Measurements from ENCODE around the gene SLC25A10. TPM values are rescaled to one million over a fixed set of nuclear protein-coding genes. Genes with fewer than 3 reads are reported as not detected.

The SLC25A10 gene
- total RNA-seq, 1 donor from 2014 or later = 45.7 TPM

DNA sequence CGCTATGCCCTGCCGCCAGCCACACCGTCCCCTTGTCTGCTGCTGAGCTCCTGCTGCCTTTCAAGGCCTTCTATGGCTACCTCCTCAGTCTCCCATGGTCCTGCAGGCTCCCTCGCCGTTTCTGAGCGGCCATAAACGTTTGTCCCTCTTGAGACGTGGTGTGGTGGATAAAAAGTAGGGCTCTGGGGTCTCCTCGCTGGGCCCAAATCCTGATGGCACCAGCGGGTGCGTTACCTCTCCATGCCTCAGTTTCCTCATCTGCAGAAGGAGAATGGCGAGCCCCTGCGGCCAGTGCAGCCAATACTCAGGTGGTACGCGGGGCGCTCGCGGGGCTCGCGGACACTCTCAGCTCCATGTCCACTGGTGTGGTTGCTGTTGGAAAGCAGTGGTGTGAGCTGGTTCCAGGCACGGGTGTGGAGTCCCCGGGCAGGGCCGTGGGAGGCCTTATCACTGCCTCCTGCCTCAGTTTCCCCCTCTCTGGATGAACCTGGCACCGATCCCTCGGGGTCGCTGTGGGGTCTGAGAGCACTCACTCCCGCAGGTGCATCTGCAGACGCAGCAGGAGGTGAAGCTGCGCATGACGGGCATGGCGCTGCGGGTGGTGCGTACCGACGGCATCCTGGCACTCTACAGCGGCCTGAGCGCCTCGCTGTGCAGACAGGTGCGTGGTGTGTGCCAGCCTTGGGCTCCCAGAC, 2.5 kb downstream of the SLC25A10 start:
- peak overlapping the region; percentile 26 for H3K4me3 Mint-ChIP-seq
- H3K4me1 Mint-ChIP-seq (ENCODE audit: low read depth) = peaks cover 13% of the 10 kb centered on the region
- peaks cover 5% of the 10 kb centered on the region for H3K36me3 Mint-ChIP-seq (ENCODE audit: low read depth)
- no peak for DNase-seq (ENCODE audit: low spot score)
- H3K27ac Mint-ChIP-seq = no peak overlapping the region
- no peaks in the 10 kb centered on the region for H3K9me3 Mint-ChIP-seq
- intact Hi-C loops (cut with micrococcal nuclease) = loop anchor here (5.0 kb wide), 1 partner anchor 308 kb away; the partner anchor contains the start of genes CENPX and LRRC45
- no peaks in the 10 kb centered on the region for H3K27me3 Mint-ChIP-seq (ENCODE audit: insufficient read depth)

- no peak overlapping the region for H3K4me3 Mint-ChIP-seq
- no peaks in the 10 kb centered on the region for H3K36me3 Mint-ChIP-seq (ENCODE audit: low read depth)
- peaks cover 13% of the 10 kb centered on the region for H3K4me1 Mint-ChIP-seq (ENCODE audit: low read depth)
- H3K27ac Mint-ChIP-seq = no peak overlapping the region
- DNase-seq (ENCODE audit: low spot score) = no peak
- H3K9me3 Mint-ChIP-seq = no peaks in the 10 kb centered on the region
- H3K27me3 Mint-ChIP-seq (ENCODE audit: insufficient read depth) = no peaks in the 10 kb centered on the region
- intact Hi-C loops (cut with micrococcal nuclease) = no loop called here
Measured at GRCh38 chr17:81715107-81715871, 3.2 kb downstream of the SLC25A10 start.

DNA sequence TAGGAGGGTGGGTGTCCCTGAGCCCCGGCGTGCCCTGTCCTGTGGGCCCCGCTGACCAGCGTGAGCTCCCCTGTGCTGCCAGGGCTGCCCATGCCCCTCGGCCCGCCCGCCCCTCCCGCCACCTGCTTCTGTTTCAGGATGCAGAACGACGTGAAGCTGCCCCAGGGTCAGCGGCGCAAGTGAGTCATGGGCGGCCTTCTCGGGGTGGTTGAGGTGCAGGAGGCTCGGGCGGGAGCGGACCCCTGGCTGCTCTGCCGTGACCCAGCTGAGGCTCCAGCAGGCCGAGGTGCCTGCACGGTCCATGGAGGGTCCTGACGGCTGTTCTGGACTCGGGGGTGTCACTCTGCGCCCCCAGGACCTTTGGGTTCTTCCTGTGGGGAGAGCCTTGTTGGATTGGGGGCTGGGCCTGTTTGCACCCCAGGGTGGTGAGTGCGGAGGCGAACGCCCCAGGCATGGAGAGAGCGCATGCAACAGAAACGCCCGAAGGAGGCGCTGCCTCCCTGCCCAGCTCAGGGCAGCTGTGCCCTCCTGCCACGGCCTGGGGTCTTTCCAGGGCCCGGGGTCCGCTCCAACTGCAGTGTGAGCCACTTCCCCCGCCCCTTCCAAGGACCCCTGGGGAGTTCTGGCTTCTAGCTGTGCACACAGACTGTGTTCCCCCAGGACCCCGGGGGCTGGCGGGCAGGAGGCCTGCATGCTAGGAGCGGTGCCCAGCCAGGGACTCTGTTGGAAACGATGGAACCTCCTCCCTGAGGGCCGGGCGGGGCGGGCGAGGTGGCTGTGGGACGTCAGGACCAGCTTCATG, 4.0 kb downstream of the SLC25A10 start:
- H3K4me3 Mint-ChIP-seq = no peak overlapping the region
- no peaks in the 10 kb centered on the region for H3K27me3 Mint-ChIP-seq (ENCODE audit: insufficient read depth)

DNA sequence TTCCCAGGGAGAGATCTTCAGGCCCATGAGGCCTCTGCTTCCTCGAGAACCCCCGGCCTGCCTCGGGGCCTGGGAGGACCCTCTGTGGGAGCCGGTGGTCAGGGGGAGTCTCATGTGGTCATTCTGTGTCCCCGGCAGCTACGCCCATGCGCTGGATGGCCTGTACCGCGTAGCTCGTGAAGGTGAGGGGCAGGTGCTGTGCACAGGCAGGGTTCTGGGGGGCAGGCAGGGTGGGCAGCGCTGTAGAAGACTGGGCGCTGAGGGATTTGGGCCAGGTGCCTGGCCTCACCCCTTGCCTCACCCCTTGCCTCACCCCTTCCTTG, 4.6 kb downstream of the SLC25A10 start:
- Mint-ChIP-seq H3K27me3 (ENCODE audit: insufficient read depth) (no peaks in the 10 kb centered on the region), H3K4me1 (ENCODE audit: low read depth) (peaks cover 8% of the 10 kb centered on the region), H3K36me3 (ENCODE audit: low read depth) (no peaks in the 10 kb centered on the region), H3K9me3 (no peaks in the 10 kb centered on the region), H3K4me3 (no peak overlapping the region), H3K27ac (no peak overlapping the region)
- no peak for DNase-seq (ENCODE audit: low spot score)
- intact Hi-C loops (cut with micrococcal nuclease) = no loop called here

More for the DNA sequence above, 4.0 kb downstream of the SLC25A10 start:
- Mint-ChIP-seq H3K27ac (no peak overlapping the region), H3K36me3 (ENCODE audit: low read depth) (no peaks in the 10 kb centered on the region), H3K9me3 (no peaks in the 10 kb centered on the region), H3K4me1 (ENCODE audit: low read depth) (peaks cover 8% of the 10 kb centered on the region)
- DNase-seq (ENCODE audit: low spot score) = no peak
- intact Hi-C loops (cut with micrococcal nuclease) = no loop called here

DNA sequence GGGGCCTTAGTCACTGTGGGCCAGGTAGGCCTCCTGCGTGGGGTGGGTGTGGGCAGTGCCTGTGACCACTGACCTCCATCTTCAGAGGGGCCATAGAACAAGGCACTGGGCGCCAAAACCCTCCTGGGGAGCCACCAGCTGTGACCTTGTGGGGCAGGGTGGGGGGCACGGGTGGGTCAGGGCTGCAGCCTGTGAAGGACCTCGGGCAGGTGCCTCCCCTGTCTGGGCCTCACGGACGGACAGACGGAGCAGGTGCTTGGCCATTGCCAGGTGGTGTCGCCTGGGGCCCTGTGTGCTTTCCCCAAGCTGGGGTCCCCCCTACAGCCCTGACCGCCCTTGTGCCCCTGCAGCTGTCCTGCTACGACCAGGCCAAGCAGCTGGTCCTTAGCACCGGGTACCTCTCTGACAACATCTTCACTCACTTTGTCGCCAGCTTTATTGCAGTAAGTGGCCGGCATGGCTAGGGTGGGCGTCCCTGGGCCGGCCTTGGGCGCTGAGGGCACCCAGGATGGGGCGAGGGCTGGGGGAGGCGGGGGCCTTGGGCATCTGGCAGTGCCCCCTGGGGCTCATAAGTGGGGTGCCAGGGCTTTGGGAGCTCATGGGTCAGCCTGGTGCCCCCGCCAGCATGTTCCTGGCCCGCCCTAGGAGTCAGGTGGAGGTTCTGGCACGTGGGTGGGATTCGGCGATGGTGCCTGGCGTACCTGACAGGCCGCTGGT, 5.1 kb downstream of the SLC25A10 start:
- H3K27me3 Mint-ChIP-seq (ENCODE audit: insufficient read depth) = no peaks in the 10 kb centered on the region
- no peak overlapping the region for H3K4me3 Mint-ChIP-seq
- intact Hi-C loops (cut with micrococcal nuclease) = no loop called here
- H3K36me3 Mint-ChIP-seq (ENCODE audit: low read depth) = no peaks in the 10 kb centered on the region
- no peak overlapping the region for H3K27ac Mint-ChIP-seq
- no peak for DNase-seq (ENCODE audit: low spot score)
- H3K4me1 Mint-ChIP-seq (ENCODE audit: low read depth) = peaks cover 8% of the 10 kb centered on the region
- H3K9me3 Mint-ChIP-seq = no peaks in the 10 kb centered on the region

- Mint-ChIP-seq H3K4me1 (ENCODE audit: low read depth) (peaks cover 6% of the 10 kb centered on the region), H3K9me3 (no peaks in the 10 kb centered on the region), H3K4me3 (no peak overlapping the region), H3K36me3 (ENCODE audit: low read depth) (no peaks in the 10 kb centered on the region), H3K27ac (no peak overlapping the region), H3K27me3 (ENCODE audit: insufficient read depth) (no peaks in the 10 kb centered on the region)
- no peak for DNase-seq (ENCODE audit: low spot score)
- intact Hi-C loops (cut with micrococcal nuclease) = no loop called here
Measured at GRCh38 chr17:81717766-81718089, 5.6 kb downstream of the SLC25A10 start.

DNA sequence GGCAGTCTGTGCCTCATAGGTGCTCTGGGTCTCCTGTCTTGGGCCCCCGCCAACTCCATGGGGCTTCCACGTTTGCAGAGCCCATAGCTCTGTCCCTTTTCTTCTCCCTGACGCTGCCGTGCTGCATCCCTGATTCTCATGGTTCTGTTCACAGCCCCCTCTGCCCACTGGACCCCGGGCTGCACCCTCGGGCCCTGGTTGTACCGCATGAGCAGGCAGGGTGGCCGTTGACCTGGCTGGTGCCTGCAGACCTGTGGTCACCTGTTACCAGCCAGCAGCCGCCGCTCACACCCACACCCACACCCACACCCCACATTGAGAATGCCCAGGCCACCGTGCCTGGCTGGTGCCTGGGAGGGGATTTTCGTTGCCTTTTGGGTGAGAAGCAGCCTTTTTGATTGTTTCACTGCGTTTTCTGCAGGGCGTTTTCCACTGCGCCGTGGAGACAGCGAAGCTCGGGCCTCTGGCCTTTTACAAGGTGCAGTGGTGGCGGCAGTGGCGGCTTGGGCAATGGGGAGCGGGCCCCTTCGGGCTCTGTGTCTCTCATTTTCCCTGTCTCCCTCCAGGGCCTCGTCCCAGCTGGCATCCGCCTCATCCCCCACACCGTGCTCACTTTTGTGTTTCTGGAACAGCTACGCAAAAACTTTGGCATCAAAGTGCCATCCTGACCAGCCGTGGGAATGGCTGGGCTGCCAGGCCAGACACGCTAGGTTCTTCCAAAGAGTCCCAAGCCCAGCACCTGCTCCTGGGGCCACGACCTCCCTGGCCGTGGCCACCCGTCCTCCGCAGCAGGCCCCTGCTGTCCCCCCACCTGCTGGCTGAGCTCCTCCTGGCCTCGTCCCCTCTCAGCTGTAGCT, 7.6 kb downstream of the SLC25A10 start:
- Mint-ChIP-seq H3K9me3 (no peaks in the 10 kb centered on the region), H3K27ac (no peak overlapping the region)

DNA sequence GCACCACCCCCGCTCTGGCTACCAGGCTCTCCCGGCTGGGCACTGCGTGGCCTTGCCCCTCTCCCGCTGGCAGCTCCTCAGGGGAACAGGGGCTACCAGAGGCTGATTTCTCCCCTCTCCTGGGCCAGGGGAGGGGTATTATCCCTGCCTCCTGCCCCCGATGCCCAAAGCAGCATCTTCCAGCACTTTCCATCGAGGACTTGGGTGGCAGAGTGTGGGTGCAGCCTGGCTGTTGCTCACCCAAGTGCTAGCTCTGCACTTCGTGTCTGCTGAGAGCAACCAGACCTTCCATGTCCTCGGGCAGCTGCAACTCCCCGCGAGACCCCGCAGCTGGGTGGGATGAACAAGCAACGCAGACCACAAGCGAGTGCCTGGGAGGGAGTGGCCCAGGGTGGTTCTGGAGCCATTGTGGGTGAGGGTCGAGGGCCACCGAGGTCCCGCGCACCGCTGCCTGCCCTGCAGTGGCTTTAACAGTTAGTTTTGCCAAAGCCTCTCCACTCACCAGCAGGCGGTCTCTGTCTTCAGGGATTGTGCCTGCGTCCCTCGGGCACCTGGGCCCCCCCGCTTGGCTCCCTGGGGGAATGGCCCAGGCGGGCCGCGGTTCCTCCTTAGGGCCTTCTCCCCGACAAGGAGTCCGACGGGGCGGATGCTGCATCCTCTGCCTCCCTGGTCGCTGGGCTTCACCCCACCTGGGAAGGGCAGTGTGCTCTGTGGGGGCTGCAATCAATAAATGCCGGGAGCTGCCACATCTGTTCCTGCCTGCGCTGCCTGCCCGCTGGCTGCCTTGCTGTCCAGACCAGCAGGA, 8.4 kb downstream of the SLC25A10 start:
- H3K4me3 Mint-ChIP-seq = no peak overlapping the region
- H3K36me3 Mint-ChIP-seq (ENCODE audit: low read depth) = no peaks in the 10 kb centered on the region
- no peak for DNase-seq (ENCODE audit: low spot score)
- no peak overlapping the region for H3K27ac Mint-ChIP-seq
- H3K4me1 Mint-ChIP-seq (ENCODE audit: low read depth) = no peaks in the 10 kb centered on the region
- H3K9me3 Mint-ChIP-seq = no peaks in the 10 kb centered on the region
- no peaks in the 10 kb centered on the region for H3K27me3 Mint-ChIP-seq (ENCODE audit: insufficient read depth)
- intact Hi-C loops (cut with micrococcal nuclease) = no loop called here

More for the DNA sequence above, 7.6 kb downstream of the SLC25A10 start:
- H3K36me3 Mint-ChIP-seq (ENCODE audit: low read depth) = no peaks in the 10 kb centered on the region
- H3K4me3 Mint-ChIP-seq = no peak overlapping the region
- H3K4me1 Mint-ChIP-seq (ENCODE audit: low read depth) = no peaks in the 10 kb centered on the region
- no peak for DNase-seq (ENCODE audit: low spot score)
- intact Hi-C loops (cut with micrococcal nuclease) = no loop called here
- no peaks in the 10 kb centered on the region for H3K27me3 Mint-ChIP-seq (ENCODE audit: insufficient read depth)

DNA sequence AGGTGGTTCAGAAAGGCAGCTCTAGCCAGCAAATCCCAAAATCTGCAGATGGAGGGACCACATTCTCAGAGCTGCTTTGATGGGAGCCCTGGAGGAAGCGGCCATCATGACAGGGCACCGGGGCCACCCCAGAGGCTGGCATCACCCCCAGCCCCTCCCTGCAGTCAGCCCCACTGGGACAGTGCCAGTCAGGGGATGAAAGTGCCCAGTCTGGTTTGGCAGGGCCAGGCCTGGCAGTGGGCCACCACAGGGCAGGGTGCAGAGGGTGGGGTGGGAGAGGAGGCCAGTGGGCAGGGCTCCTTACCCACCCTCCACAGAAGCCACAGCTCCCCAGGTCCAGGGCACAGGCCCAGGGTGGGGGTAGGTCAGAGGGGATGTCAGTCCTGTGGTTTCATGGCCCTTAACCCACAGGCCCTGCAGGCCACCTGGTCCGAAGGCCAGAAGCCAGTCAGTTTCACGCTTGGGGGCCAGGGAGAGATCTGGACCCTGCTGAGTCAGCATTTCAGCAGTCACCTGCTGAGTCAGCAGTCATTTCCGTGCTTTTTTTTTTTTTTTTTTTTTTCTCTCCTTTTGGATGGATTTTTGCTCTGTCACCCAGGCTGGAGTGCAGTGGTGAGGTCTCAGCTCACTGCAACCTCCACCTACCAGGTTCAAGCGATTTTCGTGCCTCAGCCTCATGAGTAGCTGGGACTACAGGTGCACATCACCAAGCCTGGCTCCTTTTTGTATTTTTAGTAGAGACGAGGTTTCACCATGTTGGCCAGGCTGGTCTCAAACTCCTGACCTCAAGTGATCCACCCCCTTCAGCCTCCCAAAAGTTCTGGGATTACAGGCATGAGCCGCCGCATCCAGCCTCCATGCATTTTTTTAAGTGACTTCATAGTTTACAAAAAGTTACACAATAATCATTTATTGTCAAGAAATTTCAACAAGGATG, 10.4 kb downstream of the SLC25A10 start:
- Mint-ChIP-seq H3K27ac (no peak overlapping the region), H3K4me3 (no peak overlapping the region), H3K4me1 (ENCODE audit: low read depth) (no peaks in the 10 kb centered on the region), H3K27me3 (ENCODE audit: insufficient read depth) (peaks cover 2% of the 10 kb centered on the region), H3K36me3 (ENCODE audit: low read depth) (no peaks in the 10 kb centered on the region), H3K9me3 (no peaks in the 10 kb centered on the region)
- intact Hi-C loops (cut with micrococcal nuclease) = no loop called here
- no peak for DNase-seq (ENCODE audit: low spot score)

- Mint-ChIP-seq H3K36me3 (ENCODE audit: low read depth) (no peaks in the 10 kb centered on the region), H3K4me1 (ENCODE audit: low read depth) (no peaks in the 10 kb centered on the region), H3K9me3 (no peaks in the 10 kb centered on the region), H3K27me3 (ENCODE audit: insufficient read depth) (peaks cover 2% of the 10 kb centered on the region), H3K4me3 (no peak overlapping the region), H3K27ac (no peak overlapping the region)
- no peak for DNase-seq (ENCODE audit: low spot score)
- intact Hi-C loops (cut with micrococcal nuclease) = no loop called here
Measured at GRCh38 chr17:81723651-81724209, 11.6 kb downstream of the SLC25A10 start.
